Endothelial cell of umbilical vein (primary cell): ENCODE measurements around the gene NRG3. TPM values are rescaled to one million over a fixed set of nuclear protein-coding genes. Genes with fewer than 3 reads are reported as not detected.

Source experiments
- BruUV-seq: library from RNA; stranded (reverse); fragments of 400-500 nt; replicated peaks from 2 replicates; lab custom pipeline; 2021; lab: Mats Ljungman, UMichigan
- CTCF ChIA-PET: fragments of 300-600, 350-600 bp; sonication (Branson Sonifier 250); formaldehyde crosslinking; loops from one replicate; lab custom pipeline; 2021; ENCODE audit warnings: antibody characterized with exemption, inconsistent platforms; lab: Charles Lee
- POLR2A ChIA-PET: fragments of 300-600, 350-600 bp; sonication (Branson Sonifier 250); formaldehyde crosslinking; loops from one replicate; lab custom pipeline; 2021; ENCODE audit warnings: antibody characterized with exemption, inconsistent platforms; lab: Charles Lee
- DNase-seq: peaks from one replicate; pipeline ENCODE4 v3.0.0-alpha.2; 2011; ENCODE audit warnings: low read depth, low spot score
- FAIRE-seq: peaks from 2 replicates; lab custom pipeline; 2011; peaks lifted over from hg19 to GRCh38; lab: Jason Lieb, UNC
- H2AFZ ChIP-seq: 2 replicates; pipeline ENCODE4 v1.6.0; 2012; ENCODE audit warnings: low read depth, low read length, control low read depth, inconsistent platforms
- H3K27ac ChIP-seq: 2 replicates; pipeline ENCODE4 v1.5.1; 2011; ENCODE audit warnings: low read depth, mild to moderate bottlenecking, control low read depth, low read length, moderate library complexity; ENCODE audit not compliant: insufficient read depth
- H3K27me3 ChIP-seq, 2 experiments: 2 replicates each; pipeline versions ENCODE4 v1.6.0 to v1.6.1; 2011; ENCODE audit warnings: low read length in 2 of 2, mixed read lengths in 1 of 2; ENCODE audit not compliant: control insufficient read depth in 2 of 2, insufficient read depth in 2 of 2
- H3K36me3 ChIP-seq, 2 experiments: 2 replicates in 1 of 2; 3 replicates in 1 of 2; pipeline ENCODE4 v1.5.1; 2011; ENCODE audit warnings: low read length in 2 of 2, mild to moderate bottlenecking in 1 of 2, moderate library complexity in 1 of 2; ENCODE audit not compliant: control insufficient read depth in 2 of 2, insufficient read depth in 2 of 2; ENCODE audit errors: extremely low read depth in 1 of 2
- H3K4me1 ChIP-seq: 3 replicates; pipeline ENCODE4 v1.5.1; 2011; ENCODE audit warnings: mild to moderate bottlenecking, low read length; ENCODE audit not compliant: control insufficient read depth, insufficient read depth; ENCODE audit errors: extremely low read depth
- H3K4me2 ChIP-seq: 2 replicates; pipeline ENCODE4 v1.6.1; 2011; ENCODE audit warnings: low read length, control low read depth, mixed read lengths; ENCODE audit not compliant: insufficient read depth
- H3K4me3 ChIP-seq, 3 experiments: fragments of 200-600 bp in 1 of 3; sonication (generic), shearing (Covaris generic) in 1 of 3; replicated peaks in 1 of 3; 2 replicates each; pipeline ENCODE4 v1.5.1; 2011 to 2016; ENCODE audit warnings: control low read depth in 3 of 3, low read length in 3 of 3, mild to moderate bottlenecking in 2 of 3, inconsistent platforms in 1 of 3, low read depth in 1 of 3, moderate library complexity in 1 of 3; ENCODE audit not compliant: insufficient read depth in 1 of 3
- H3K79me2 ChIP-seq: 2 replicates; pipeline ENCODE4 v1.6.0; 2012; ENCODE audit warnings: low read length, inconsistent platforms; ENCODE audit not compliant: control insufficient read depth, insufficient read depth
- H3K9ac ChIP-seq: replicated peaks from 2 replicates; pipeline ENCODE3; 2011; ENCODE audit warnings: low read length, control low read depth; ENCODE audit not compliant: insufficient read depth; ENCODE audit errors: extremely low read depth
- H3K9me1 ChIP-seq: replicated peaks from 3 replicates; pipeline ENCODE4 v1.6.0; 2011; ENCODE audit warnings: mild to moderate bottlenecking, low read length; ENCODE audit not compliant: control insufficient read depth, insufficient read depth; ENCODE audit errors: extremely low read depth
- H3K9me3 ChIP-seq: replicated peaks from 2 replicates; pipeline ENCODE4 v1.5.1; 2012; ENCODE audit warnings: low read length, inconsistent platforms; ENCODE audit not compliant: control insufficient read depth, insufficient read depth
- H4K20me1 ChIP-seq: replicated peaks from 2 replicates; pipeline ENCODE3; 2011; ENCODE audit warnings: mild to moderate bottlenecking, low read length; ENCODE audit not compliant: control insufficient read depth, insufficient read depth; ENCODE audit errors: extremely low read depth
- CTCF ChIP-seq, 2 donors: IDR thresholded peaks; 1 replicate in 1 of 2; 2 replicates in 1 of 2; pipeline ENCODE4 v1.5.1; 2011; ENCODE audit warnings: low read length in 2 of 2, mild to moderate bottlenecking in 2 of 2, moderate library complexity in 2 of 2, control low read depth in 1 of 2, inconsistent platforms in 1 of 2, low read depth in 1 of 2; ENCODE audit not compliant: insufficient read depth in 1 of 2; ENCODE audit errors: extremely low read depth in 1 of 2
- EZH2 ChIP-seq: IDR thresholded peaks from 2 replicates; pipeline ENCODE4 v1.6.1; 2012; ENCODE audit warnings: borderline replicate concordance, low read depth, mild to moderate bottlenecking, moderate library complexity, low read length, inconsistent platforms; ENCODE audit not compliant: severe bottlenecking
- FOS ChIP-seq: IDR thresholded peaks from 2 replicates; pipeline ENCODE4 v1.6.1; 2011; ENCODE audit warnings: mild to moderate bottlenecking, low read length, moderate library complexity, borderline replicate concordance; ENCODE audit not compliant: insufficient read depth
- GATA2 ChIP-seq: IDR thresholded peaks from 2 replicates; pipeline ENCODE4 v1.7.0; 2011; ENCODE audit warnings: low read depth, mild to moderate bottlenecking, moderate library complexity, mixed read lengths, low read length; ENCODE audit not compliant: insufficient read length, insufficient read depth
- JUN ChIP-seq: IDR thresholded peaks from 2 replicates; pipeline ENCODE4 v1.6.1; 2011; ENCODE audit warnings: borderline replicate concordance, low read depth; ENCODE audit not compliant: insufficient read length, insufficient read depth
- MAX ChIP-seq: IDR thresholded peaks from 2 replicates; pipeline ENCODE4 v1.6.1; 2011; ENCODE audit not compliant: insufficient read depth, insufficient read length
- MYC ChIP-seq: IDR thresholded peaks from one replicate; pipeline ENCODE4 v1.6.1; 2011; ENCODE audit warnings: mild to moderate bottlenecking, low read depth, low read length
- POLR2A ChIP-seq: IDR thresholded peaks from 2 replicates; pipeline ENCODE4 v1.6.1; 2012; ENCODE audit warnings: low read depth, mild to moderate bottlenecking, control low read depth, low read length
- POLR2AphosphoS5 ChIP-seq: IDR thresholded peaks from 2 replicates; pipeline ENCODE4 v1.6.1; 2012; ENCODE audit warnings: low read depth, mild to moderate bottlenecking, control low read depth, low read length, moderate library complexity; ENCODE audit not compliant: insufficient read depth
- dilution Hi-C: fragments of 300-500 bp; cut with MboI; formaldehyde crosslinking; loops from one replicate; pipeline ENCODE4 v1.15.0; 2019; ENCODE audit warnings: low sequenced_read_pairs; ENCODE audit not compliant: extremely low pct_ligation_motif_present
- intact Hi-C: fragments of 100-400 bp; cut with micrococcal nuclease; formaldehyde crosslinking; loops from one replicate; pipeline ENCODE4 v1.10.0; 2022
- polyA plus RNA-seq, 4 experiments: library from polyadenylated mRNA; depleted of rRNA in 3 of 4; stranded (reverse) in 3 of 4; unstranded in 1 of 4; fragments of >200 nt; gene quantifications; 2 replicates each; pipeline versions ENCODE4 v1.2.1 to v1.2.3, GENCODE V29; 2011 to 2012; ENCODE audit warnings: missing spikeins in 1 of 4
- total RNA-seq: library from RNA; stranded (reverse); gene quantifications from 2 replicates; pipeline ENCODE4 v1.2.3, GENCODE V29; 2021

Gene NRG3
- total and polyA plus RNA-seq, 2 donors (not counting 3 experiments of a cell fraction or from before 2014, with no cell fraction given), result 1.9 to 3.9 TPM

GRCh38 chr10:81877596-81877995 is 2.6 kb downstream of the NRG3 start:
- H3K4me1 ChIP-seq, result peaks cover 16% of the 10 kb centered on the region
- peak overlapping the region; percentile 7 for H2AFZ ChIP-seq
- no peaks in the 10 kb centered on the region for H4K20me1 ChIP-seq
- no peaks in the 10 kb centered on the region for H3K36me3 ChIP-seq
- intact Hi-C loops (loop anchor here (2.0 kb wide), 2 partner anchors 43 to 81 kb away; no protein-coding TSS in a partner anchor), dilution Hi-C loops (no loop called here)
- FAIRE-seq (no peak), DNase-seq (peak; percentile 19)
- no peaks in the 10 kb centered on the region for H3K9me3 ChIP-seq
- CTCF ChIA-PET, result no interaction called here
- no peak overlapping the region for H3K9ac ChIP-seq
- H3K4me2 ChIP-seq, result peak overlapping the region; percentile 32
- peak overlapping the region in 2 of 3 experiments; percentile 4 to 72 for H3K4me3 ChIP-seq
- H3K9me1 ChIP-seq, result no peaks in the 10 kb centered on the region
- BruUV-seq, result no TSS peak
- no peaks in the 10 kb centered on the region for H3K79me2 ChIP-seq
- H3K27ac ChIP-seq, result no peak overlapping the region
- TF ChIP-seq MAX, result no peak
- no peak for TF ChIP-seq GATA2
- no peak for TF ChIP-seq POLR2A
- no peak for TF ChIP-seq CTCF (IDR thresholded peaks at IDR 0.05; ENCODE audit: extremely low read depth in 1 of 2, insufficient read depth in 1 of 2, low read depth in 1 of 2, low read length in 2 of 2)
- no peak for TF ChIP-seq FOS
- TF ChIP-seq POLR2AphosphoS5, result no peak
- no peak for TF ChIP-seq JUN
- TF ChIP-seq MYC, result no peak
- no peak for TF ChIP-seq EZH2
- peaks cover 3 to 9% of the 10 kb centered on the region in 2 experiments for H3K27me3 ChIP-seq
- POLR2A ChIA-PET, result no interaction called here
